NCI-H82 treated with DMSO at 0.1 percent for 48 hours (cell line): ENCODE data around the gene METRNL.

Source experiments
- DNase-seq: peaks from one replicate; lab custom pipeline; 2025; ENCODE audit not compliant: unreplicated experiment; lab: John Stamatoyannopoulos, UW

The METRNL gene

DNA sequence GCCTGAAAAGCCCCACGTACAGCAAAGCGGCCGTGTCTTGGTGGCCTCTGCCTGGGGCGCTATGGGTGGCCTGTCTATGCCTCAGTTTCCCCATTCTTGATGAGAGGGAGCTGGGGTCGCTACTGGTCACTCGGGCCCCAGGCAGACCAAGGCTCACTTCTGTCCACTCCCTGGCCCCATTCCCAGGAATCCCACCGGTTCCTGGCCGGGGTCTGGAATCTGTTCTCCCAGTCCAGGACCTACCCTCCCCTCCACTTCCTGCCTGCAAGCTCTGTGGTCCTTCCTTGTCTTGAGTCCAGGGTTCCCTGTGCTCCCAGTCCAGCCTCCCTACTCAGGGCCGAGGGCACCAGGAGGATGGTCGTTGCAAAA lies 24.5 kb downstream of the METRNL start:
- no peak for DNase-seq

DNA sequence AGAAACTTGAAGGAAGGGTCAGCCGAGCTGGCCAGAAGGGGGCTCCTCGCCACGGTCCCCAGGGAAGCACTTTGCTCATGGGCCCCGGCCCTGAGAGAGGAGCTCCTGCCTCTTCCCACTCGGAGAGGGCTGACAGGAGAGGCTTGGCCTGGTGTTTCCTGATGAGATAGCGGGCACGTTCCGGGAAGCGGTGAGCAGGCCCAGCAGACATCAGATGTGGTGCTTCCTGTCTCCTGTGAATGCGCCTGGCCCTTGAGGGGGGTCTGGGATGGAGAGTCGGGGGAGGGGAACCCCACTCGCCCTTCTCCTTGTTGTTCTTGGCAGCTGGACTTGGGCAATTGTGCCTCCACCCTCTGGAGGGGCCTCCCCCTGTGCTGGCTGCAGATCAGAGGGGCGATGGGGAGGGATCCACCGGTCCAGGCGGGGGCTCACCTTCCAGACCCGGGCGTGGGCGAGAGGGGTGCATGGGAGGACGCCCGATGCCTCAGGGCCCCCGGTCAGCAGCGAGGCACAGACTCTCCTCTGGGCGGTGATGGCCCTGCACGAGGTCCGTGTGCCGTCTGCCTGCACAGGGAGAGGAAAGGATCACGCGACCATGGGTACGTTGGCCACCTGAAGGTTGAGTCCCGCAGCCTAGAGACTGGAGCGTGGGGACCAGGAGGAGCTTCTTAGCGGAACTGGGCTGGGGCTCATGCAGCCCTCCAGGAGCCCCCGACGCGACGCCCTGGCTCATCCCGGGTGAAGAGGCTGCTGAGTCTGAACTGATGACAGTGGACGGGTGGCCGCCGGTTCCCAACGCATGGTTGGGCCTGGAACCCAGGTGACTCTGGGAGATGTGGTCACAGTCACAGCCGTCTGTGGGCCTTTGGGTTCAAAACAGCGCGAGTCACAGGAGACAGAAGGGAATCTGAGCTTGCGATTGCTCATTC lies 25.4 kb downstream of the METRNL start:
- no peak for DNase-seq

DNA sequence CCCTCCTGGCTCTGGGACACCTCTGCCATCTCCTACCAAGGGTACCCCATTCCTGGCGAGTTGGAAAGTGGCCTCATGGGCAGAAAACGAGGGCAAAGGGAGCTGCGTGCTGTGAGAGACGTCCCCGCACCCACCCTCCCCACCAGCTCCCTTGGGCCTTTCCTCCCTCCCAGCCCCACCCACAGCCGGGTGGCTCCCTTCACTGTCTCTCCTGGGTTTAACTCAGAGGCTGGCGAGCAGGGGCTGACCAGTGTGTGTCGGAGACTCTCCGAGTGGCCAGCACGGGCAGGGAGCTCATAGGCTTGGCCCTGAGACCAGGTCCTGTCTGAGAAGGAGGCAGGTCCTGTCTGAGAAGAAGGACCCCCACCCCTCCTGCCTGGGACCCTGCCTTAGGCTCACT lies 26.1 kb downstream of the METRNL start:
- DNase-seq: no peak

DNA sequence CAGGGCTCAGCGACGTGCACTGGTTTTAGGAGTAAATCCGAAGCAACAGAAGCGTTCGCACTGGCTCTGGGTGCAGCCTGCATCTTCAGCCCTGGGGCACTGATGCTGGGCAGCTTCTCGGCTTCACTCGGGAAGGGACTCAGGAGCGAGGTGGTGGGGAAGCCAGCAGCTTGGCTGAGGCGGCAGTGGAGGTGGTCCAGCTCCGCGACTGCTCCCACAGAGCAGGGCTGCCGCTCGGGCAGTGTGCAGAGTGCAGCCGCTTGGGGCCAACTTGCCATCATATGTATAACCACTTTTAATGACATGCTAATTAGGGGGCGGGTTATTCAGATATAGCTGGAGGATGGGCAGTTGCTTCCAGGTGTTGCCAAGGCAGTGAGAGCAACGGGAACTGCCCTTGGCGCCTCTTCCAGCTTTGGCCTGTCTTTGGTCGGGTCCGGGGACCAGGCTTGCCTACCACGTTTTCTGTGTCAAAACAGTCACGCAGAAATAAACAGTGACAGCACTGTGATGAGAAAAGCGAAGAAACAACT lies 26.7 kb downstream of the METRNL start:
- DNase-seq: no peak

DNA sequence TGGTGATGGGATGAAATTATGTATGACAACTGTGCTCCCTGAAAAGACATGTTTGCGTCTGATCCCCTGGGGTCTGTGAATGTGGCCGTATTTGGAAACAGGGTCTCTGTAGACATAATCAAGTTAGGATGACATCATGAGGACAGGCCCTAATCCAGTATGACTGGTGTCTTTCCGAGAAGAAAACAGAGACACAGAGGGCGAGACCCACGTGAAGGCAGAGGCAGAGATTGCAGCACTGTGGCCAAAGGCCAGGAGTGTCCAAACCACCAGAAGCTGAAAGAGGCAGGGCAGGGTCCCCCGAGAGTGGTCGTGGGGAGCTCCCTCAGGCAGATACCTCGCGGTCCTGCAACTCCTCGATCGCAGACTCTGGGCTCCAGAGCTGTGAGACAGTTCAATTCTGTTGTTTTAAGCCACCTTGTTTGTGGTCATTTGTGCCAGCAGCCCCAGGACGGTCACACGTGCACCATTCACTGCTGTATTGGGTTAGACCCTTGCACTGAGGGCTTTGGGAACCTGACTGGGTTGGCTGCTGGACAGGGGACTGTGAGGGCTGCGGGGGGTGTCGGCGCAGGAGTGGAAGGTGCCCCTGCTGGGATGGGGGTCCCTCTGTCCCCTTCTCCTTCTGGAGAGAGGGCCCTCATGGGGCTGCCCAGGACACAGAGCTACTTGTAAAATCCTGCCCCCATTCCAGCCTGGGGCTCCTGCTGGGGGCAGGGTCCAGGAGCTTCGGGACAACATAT lies 27.7 kb downstream of the METRNL start:
- no peak for DNase-seq

DNA sequence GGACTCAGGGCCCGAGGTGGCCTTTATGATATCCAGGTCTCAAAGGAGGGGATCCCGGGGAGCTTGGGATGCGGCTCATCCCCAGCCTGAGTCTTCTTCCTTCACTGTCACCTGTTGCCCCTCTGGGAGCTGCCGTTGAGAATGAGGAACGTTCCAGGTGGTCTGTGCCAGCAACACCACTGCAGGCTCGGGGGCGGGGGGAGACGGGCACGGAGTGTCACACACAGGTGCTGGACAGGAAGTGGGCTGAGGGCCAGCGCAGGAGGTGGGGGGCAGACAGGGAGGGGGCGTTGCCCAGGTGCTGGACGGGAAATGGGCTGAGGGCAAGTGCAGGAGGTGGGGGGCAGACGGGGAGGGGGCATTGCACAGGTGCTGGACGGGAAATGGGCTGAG lies 28.2 kb downstream of the METRNL start:
- no peak for DNase-seq

DNA sequence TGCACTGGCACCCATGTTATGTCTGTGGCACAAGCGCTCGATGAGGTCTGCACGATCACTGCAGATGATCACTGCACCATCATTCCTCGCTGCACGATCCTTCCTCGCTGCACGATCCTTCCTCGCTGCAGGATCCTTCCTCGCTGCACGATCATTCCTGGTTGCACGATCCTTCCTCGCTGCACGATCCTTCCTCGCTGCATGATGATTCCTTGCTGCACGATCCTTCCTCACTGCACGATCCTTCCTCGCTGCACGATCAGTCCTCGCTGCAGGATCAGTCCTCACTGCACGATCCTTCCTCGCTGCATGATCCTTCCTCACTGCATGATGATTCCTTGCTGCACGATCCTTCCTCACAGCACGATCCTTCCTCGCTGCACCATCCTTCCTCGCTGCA lies 29.3 kb downstream of the METRNL start:
- DNase-seq: no peak

DNA sequence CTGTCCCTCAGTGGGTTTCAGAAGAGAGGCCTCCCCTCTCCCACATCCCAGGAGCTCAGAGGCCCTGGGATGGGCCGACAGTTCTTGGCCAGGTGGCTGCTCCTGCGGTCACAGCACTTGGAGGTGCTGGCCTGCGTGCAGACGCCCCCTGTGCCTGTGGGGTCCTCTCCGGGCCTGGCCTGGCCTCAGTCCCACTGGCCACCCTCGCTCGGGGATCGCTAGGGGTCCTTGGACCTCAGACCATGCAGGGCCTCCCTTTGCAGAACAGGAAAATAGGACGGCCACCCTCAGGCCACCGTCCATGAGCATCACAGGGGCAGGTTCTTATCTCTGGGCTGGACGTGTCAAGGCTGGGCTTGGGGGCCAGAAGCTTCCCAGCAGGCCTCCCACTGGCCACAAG lies 30.0 kb downstream of the METRNL start:
- no peak for DNase-seq

DNA sequence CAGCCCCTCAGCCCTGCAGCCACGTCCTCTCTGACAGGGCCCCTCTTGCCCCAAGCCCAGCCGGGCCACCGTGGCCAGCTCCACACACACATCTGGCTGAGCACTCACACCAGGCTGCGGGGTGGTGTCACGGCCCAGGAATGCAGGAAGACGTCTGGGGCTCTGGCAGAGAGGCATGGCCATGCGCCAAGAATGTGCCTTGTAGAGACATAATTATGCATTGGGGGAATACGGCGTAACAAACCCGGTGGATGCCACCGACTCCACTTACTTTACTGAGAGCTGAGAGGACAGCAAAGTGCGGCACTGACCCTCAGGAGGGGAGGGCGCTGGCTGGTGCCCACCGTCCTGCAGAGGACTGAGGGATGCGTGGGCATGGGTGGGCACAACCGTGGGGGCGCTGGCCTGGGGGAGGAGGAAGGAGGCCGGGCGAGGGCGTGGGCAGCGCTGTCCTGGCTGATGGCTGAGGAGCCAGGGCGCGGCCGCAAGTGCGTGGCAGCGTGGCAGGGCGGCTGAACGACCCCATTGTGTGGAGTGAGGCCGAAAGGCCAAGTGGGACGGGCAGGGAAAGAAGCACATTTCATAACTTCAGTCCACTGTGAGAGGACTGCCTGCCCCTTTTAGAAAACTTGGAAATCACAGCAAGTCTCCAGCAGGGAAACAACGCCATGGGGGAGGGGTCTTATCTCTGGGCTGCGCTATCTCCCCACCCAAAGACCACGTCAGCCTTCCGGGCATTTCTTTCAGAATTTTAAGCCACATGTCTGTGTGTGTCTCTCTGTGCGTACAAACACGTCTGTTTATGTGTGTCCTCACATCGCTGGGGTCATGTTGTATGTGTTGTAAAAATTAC lies 30.6 kb downstream of the METRNL start:
- DNase-seq: no peak

DNA sequence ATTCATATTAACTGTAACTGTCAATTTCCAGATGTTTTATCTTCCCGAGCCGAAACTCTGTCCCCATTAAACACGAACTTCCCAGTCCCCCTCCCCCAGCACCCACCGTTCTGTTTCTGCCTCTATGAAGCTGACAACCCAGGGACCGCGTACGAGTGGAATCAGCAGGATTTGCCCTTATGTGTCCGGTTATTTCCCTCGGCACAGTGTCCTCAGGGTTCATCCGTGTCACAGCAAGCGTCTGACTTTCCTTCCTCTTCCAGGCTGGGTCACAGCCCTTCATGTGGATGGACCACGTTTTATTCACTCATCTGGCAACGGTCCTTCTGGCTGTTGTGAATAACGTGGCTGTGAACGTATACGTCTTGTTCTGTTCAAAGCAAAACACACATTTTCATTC lies 31.3 kb downstream of the METRNL start:
- DNase-seq: no peak

DNA sequence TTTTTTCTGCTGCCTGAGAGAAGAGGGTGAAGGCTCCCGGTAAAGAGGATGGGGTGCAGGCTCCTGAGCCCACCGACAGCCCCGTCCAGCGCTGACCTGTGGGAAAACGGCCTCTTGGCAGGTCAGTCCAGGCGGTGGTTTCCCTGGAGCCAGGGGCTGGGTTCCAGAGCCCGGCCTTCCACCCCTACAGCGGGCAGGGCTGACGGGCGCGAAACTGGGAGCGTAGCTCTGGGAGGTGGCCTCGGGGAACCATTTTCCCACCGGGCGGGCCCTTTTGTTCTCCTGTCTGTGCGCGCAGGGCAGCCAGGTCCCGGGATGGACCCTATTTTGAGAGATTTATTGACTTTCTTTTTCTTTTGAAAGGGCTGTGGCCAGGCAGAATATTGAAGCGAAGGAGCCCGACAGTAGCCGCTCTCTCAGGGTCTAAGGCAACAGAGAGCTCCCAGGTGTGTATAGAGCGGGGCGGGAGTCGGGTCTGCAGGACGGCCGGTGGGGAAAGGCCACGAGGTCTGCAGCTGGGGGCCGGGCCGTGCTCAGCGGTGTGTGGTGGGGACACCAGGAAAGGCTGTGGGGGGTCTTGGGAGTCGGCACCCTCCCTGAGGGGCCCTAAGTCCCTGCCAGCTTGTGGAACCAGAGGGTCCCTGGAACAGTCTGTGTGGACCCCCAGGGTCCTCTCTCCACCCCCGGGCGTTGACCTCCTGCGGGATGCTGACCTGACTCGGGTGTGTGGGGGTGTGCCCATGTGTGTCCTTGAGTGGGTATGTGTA lies 32.3 kb downstream of the METRNL start:
- no peak for DNase-seq

DNA sequence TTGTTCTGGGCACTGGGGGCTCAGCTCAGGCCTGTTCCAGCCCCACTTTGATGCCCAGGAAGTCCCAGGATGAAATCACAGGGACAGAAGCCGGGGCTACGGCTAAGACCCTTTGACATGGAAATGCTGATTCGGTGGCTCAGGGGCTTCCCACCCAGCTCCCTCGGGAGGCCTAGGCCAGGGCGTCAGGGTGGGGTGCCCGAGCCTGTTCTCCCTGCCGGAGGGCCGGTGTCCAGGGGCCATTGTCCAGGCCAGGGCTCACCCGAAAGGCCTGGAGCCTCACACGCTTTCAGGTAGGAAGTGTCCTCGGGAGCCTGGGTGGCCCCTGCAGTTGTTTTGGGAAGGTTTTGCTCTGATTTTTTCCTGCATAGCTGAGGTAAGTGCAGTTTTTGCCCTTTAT lies 34.0 kb downstream of the METRNL start:
- DNase-seq: no peak

DNA sequence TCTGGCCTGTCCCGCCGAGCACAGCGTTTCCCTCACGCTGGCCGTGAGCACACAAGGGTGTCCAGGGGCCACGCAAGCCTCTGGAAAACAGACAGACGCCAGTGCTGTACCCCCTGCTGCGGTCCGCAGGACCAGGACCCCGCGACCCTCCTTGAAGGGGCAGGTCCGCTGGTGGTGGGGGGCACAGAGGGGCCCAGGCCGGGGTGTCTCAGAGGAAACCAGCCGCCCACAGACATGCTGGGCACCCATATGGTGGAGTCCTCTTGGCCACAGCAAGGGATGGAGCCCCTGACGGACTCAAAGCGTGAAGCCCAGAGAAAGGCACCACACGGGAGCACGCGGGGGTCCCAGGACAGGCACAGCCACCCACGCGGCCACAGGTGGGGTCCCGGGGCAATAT lies 34.4 kb downstream of the METRNL start:
- no peak for DNase-seq

DNA sequence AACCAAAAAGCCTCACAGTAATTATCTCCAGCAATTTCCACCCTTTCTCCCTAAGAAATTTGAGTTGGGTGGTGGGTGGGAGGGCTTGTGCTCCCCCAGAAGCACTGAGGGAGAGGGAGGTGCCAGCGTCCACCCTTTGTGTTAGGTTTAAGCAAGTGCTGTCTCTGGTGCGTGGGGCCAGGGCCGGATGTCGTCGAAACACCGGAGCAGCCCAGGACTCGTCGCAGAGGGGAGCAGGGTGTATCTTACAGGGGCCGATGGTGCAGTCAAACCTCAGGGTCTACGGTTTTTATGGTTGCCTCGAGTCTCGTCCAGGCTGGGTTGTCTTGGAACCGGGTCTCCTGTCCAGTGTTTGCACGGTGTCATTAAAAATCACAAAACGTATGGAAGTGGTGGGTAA lies 35.3 kb downstream of the METRNL start:
- no peak for DNase-seq

DNA sequence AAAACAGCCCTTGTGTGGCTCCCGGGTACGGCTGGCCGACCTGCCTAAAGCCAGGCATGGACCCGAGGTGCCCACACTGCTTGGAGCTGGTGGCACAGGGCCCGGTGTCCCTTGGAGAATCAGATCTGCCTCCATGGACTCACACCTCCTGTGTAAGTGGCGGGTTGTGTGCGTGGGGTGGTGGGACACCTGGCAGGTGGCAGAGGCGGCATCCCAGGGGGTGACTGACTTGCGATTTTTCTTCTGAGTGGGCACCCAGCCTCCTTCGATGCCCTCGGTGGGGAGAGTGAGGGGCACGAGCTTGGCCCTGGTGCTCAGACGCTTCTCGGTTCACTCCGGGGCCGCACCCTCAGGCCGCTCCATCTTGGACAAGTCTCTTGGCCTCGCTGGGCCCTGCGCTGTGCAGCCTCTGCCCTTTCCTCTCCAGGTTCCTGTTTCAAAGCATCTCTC lies 35.8 kb downstream of the METRNL start:
- no peak for DNase-seq

DNA sequence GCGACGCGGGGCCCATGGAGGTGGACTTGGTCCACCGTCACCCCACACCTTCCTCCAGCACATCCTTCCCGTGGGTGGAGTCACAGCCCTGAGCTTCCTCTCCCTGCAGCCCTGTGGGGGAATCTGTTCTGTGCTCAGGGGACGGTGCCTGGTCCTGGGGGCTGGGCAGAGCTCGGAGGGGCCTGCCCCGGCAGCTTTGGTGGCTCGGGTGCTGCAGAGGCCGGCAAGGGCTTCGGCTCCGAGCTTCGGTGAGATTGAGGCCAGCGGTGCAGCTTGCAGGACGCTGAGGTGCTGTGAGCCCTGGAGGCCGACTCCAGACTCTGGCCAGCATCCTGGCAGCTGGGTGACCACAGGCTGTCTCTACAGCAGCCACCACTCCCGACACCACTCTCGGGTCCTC lies 36.4 kb downstream of the METRNL start:
- DNase-seq: no peak

DNA sequence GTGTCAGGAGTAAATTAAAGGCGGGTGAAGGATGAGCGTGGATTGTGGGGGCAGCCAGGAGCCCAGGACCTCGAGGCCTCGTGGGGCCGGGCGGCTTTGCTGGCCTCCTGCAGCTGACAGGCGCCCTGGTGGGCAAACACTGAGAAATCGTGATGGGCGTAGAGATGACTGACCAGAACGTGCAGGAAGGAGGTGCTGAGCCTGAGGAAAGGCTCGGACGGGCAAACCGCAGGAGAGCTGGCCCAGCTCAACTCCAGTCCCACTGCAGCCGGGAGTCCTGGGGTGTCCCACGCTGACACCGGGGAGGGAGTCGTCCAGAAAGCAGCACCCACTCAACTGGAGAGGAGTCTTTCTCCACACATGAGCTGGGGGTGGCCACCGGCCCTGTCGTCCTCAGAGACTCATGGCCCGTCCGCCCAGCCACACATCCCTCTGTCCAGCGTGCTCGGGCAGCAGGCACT lies 36.9 kb downstream of the METRNL start:
- no peak for DNase-seq

DNA sequence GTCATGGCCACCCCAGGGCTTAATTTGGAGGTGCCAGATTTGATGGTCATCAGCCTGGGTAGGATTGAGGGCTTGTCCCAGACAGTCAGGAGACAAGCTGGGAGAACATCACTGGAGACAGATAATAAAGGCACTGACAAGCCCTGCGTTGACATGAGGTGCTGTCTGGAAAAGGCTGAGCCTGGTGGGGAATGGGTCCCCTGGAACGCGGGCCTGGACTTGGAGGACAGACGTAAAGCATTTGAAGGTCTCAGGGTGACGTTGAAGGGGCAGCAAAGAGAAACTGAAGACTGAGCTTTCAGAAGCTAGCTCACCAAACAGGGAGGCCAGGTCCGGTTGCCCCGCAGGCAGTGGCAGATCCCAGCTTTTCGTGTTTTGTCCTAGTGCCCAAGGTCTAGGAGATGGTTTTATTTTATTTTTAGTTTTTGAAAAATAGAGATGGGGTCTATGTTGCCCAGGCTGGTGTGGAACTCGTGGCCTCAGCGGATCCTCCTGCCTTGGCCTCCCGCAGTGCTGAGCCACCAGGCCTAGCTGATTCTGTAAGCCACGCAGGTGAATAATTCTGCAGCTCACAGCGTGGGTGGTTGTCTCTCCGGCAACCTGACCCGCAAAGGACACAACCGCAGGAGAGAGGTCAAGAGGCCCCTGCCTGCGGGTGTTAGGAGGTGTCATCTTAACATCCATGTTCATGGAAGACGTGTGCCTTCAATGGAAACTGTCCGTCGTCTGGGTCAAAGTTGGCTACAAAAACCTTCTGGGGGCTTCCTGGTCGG lies 37.6 kb downstream of the METRNL start:
- no peak for DNase-seq

DNA sequence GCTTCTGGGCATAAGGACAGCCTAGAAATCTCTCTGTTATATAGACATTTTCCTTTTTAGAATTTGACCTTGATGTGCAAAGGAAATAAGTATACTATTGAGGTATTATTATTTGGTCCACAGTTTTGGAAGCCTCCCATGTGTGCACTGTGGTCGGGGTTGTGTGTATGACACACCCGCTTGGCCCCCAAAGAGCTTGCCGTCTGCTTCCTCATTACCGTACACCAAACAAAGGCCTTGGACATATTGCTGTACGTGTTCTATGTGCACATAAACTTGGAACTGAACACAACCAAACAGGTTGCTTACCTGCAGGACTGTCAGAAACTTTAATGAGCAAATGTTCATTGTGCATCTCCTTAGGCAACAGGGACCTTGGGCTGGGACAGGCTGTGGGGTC lies 38.2 kb downstream of the METRNL start:
- DNase-seq: no peak
